SIG-M5 (cell line): ENCODE measurements around the gene CSNK1E.
A peak's percentile ranks its signal among the peaks of the same experiment; 100 is the strongest.
"Not testable (repeated sequence)": the region's sequence is repeated elsewhere in the genome, so short reads cannot be mapped to it uniquely, and the experiment has no call there.

Source experiments
- DNase-seq: peaks from one replicate; lab custom pipeline; 2025; lab: John Stamatoyannopoulos, UW

CSNK1E gene

DNA sequence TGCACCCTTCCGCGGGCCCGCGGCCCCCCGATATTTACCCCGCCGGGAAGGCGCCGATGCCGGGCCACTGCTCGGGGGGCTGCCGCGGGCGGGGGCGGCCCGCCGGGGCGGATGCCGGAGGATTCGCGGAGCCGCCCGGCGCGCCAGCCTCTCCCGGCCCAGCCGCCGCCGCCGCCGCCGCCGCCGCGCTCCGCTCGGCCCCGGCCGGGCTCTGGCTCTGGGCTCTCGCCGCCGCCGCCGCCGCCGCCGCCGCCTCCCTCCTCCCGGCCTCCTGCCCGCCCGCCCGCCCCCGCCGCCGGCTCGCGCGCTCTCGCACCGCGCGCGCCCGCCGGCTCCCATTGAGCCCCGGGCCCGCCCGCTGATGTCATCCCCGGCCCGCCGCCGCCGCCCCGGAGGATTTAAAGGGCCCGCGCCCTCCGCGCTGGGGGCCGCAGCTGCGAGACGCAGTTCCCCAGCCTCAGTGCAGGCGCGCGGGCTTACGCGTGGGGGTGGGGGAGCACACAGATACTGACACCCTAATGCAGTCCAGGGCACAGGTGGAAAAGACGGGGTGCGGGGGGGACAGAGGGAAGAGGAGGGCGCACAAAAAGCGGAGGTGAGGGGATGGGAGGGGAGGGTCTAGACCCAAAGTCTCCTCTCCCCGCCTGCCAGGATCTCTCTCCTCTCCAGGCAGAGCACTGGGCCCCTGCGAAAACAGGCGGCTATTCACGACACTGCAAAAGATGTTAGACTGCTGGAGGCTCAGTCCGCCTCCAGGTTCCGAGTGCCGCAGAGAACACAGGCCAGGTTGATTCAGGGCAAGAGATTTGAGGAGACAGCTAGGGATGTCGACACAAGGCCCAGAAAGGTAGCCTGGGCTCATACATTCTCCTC is at the start of gene CSNK1E:
TSS of gene CSNK1E (minus strand) at position 312 of the 873 bp plus-strand sequence. CDS start 3,276 bp downstream, outside the sequence.
- no peak for DNase-seq

DNA sequence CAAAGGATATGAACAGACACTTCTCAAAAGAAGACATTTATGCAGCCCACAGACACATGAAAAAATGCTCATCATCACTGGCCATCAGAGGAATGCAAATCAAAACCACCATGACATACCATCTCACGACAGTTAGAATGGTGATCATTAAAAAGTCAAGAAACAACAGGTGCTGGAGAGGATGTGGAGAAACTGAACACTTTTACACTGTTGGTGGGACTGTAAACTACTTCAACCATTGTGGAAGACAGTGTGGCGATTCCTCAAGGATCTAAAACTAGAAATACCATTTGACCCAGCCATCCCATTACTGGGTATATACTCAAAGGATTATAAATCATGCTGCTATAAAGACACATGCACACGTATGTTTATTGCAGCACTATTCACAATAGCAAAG is 48.6 kb upstream of the CSNK1E start:
- DNase-seq: not testable (repeated sequence)

DNA sequence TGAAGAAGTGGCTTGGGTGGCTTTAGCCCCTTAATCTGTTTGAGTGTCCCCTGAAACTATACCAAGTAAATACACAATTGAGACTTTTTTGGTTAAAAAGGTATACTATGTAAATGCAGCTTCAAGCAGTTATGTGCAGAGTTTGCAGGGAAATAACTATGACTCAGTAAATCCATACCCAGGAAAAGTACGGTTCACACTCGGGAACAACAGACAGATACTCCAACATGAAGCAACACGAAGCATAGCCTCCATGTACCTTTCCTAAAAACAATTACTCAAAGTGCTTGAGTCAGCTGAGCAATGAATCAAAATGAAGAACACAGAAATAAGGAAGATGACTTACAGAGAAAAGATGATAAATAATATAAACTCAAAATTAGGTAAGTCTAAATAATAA is 47.9 kb upstream of the CSNK1E start:
- DNase-seq: not testable (repeated sequence)

DNA sequence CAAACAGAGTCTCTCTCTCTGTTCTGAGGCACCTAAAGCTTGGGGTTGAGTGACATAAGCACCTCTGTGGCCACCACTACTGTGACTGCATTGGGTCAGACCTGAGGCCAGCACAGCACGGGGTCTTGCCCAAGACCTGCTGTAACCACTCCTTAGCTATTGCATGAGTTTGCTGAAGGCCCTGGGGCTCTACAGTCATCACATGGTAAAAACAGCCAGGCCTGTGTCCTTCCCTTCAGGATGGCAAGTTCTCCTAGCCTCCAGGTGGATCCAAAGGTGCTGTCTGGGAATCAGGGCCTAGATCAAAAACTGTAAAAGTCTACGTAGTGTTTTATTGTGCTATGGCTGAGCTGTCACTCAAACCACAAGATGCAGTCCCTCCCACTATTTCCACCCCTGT is 43.3 kb upstream of the CSNK1E start:
- not testable (repeated sequence) for DNase-seq

DNA sequence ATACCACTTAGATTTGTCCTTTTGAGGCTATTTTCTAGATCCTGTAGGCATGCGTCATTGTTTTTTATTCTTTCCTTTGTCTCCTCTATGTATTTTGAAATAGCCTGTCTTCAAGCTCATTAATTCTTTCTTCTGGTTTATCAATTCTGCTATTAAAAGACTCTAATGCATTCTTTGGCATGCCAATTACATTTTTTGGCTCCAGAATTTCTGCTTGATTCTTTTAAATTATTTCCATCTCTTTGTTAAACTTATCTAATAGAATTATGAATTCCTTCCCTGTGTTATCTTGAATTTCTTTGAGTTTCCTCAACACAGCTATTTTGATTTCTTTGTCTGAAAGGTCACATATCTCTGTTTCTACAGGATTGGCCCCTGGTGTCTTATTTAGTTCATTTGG is 42.6 kb upstream of the CSNK1E start:
- not testable (repeated sequence) for DNase-seq

DNA sequence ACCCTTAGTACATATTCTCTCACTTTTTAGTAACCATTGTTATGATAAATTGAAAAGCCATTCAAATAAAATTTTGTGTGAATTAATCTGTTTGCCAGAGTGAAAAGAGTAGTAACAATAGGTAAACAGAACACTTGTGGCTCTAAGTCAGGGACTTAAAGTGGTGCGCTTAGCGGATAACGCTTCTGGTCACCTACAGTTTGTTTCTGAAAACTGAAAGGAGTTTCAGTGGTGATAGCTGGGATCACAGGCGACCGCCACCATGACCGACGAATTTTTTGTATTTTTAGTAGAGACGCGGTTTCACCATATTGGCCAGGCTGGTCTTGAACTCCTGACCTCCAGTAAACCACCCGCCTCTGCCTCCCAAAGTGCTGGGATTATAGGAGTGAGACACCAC is 40.7 kb upstream of the CSNK1E start:
- not testable (repeated sequence) for DNase-seq

DNA sequence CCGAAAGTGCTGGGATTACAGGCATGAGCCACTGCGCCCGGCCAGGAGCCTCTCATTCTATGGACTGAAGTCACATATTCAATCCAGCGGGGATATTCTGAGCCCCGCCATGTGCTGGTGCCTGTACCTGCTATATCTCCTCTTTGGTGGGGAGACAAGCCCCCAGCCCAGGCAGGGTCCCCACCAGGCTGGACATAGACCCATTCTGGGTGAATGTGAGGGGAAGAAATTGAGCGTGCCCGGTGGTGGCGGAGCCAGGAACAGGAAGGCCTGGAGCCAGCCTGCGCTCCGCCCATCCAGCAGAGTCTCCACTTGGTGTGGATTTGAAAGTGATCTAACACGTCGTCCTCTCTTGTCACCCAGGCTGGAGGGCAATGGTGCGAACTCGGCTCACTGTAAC is 38.0 kb upstream of the CSNK1E start:
- DNase-seq: no peak

DNA sequence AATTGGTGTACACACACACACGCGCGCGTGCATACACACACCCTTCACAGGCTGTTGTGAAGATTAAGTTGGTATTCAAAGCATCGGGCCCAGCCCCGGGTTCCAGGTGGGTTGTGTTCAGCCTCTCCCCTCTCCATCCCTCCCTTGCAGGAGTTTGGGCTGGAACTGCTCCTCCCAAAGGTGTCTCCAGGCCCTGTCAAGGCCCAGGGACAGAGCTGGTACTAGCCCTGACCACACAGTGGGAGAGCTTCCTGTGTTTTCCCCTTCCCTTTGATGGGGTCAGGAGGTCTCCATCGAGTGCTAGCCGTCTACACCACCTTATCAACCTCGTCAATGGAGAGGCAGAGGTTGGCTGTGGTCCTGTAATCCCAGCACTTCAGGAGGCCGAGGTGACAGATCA is 36.5 kb upstream of the CSNK1E start:
- DNase-seq: no peak

DNA sequence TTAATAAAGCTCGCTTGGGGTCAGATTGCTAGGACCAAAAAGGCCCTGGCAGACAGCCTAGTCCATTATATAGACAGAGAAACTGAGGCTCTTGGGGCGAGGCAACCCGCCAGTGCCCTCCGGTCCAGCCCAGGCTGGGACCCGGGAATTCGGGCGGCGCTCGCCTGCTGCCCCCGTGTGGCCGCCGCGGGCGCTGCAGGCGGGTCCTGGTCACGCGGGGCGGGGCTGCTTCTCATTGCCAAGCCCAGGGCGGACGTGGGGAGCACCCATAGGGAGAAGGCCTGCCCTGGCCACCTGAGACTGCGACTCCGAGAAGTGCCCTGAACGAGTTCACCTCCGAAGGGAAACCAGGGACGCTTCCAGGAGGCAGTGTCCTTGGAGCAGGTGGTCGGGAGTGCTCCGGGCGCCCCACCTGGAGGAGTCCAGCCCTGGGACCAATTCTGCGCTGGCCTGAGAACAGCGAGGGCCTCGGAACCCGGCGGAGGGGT is 36.0 kb upstream of the CSNK1E start:
- no peak for DNase-seq

DNA sequence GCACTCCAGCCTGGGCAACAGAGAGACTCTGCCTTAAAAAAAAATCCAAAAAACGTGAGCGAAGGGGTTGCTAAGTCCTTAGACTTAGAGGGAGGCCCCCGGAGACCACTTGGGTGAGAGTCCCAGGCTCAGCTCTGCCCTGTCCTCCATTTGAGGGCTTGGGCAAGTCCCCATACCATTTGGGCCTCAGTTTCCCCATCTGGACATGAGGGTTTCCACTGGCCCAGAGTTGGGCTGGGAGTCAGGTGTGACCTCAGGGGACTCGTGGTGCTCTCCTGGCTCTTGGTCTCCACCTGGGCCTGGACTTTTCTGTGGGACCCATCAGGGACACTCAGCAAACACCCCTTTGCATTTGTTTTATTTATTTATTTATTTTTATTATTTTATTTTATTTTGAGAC is 35.2 kb upstream of the CSNK1E start:
- DNase-seq: no peak

DNA sequence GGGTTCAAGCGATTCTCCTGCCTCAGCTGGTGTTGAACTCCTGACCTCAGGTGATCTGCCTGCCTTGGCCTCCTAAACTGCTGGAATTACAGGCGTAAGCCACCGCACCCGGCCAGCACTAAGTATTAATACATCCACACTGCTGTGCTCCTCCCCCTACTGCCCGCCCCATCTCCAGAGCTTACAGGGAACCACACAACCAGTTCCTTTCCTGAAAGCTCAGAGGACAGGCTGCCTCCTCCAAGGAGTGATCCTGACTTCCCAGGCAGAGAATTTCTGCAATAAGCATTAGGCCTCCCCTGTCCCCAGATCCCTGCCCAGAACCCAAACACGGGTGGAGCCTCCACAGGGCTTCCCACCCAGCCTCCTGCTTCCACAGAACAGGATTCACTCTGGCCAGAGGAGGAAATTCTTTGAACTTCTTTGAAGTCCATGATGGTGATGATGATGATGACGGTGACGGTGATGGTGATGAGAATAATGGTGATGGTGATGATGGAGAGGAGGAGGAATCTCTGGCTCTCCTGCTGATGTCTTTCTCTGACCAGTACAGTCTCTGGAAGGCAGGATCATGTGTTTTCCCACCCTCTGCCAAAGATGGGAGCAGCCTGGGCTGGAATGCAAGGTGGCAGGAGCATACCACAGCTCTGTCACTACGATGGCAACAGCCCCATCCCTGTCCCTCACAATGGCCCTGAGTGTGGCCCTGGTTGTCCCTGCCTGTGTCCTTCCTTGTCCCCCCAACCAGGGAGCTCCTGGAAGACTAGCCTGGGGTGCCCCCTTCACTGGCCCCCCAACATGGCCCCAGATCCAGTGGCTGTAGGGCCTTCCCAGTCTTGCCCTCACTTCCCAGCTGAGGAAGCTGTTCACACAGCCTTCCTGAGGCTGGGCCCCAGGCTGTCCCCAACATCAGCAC is 33.5 kb upstream of the CSNK1E start:
- no peak for DNase-seq

DNA sequence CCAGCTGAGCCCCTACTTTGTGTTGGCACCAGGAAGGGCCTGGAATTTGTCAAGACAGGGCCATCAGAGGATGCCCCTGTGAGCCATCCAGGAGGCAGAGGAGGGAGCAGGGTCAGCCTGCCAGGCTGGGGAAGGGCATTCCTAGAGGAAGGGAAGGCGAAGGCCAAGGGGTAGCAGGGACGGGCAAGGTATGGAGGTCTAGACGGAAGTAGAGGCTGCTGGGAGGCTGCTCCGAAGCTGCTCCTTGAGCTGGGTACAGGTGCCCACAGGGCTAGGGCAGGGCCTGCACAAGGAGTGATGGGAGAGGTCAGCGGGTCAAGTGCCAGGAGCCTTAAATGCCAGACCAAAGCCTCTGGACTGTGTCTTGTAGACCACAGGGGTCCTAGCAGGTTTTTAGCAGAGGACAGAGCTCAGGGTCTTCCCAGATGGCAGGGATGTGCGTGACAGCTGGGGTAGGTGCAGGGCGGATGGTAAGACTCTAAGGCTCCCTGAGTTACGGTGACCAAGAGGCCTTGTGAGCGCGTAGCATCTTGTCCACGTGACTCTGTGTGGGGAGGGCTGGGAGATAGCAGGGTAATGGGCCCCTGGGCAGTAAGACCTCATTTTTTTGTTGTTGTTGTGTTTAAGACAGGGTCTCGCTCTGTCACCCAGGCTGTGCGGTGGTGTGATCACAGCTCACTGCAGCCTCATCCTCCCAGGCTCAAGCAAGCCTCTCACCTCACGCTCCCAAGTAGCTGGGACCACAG is 31.7 kb upstream of the CSNK1E start:
- no peak for DNase-seq

DNA sequence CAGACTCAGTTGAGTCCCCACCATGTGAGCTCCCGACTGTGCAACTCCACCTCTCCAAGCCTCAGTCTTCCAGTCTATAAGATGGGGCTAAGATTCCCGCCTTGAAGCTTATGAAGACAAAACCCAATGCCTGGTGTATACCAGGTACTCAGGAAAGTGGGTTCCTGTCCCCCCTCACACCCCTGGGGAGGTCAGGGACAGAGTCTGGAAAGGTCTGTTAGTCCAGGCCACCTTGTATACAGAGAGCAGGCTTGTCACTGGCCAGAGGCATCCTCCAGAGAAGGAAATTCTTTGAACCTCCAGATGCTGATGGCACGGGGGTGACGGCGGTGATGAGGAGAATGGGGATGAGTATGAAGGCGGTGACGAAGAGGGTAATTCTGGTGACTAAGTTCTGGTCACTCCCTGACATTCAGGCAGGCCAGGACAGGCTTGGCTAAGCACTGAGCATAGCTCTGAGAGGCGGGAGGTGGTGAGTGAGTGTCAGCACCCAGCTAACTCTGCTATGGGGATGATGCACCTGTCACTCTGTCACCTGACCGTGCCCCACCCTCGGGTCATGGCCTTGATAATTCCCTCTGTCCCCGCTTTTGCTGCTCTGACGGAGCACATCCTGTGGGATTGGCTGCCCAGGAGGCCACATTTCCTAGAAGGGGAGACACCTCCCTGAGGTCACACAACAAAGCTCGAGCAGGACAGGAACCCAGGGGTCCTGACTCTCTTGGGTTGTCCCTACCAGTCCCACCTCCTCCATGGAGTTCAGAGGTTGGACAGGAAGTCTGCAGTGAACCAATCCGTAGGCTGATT is 30.9 kb upstream of the CSNK1E start:
- no peak for DNase-seq

DNA sequence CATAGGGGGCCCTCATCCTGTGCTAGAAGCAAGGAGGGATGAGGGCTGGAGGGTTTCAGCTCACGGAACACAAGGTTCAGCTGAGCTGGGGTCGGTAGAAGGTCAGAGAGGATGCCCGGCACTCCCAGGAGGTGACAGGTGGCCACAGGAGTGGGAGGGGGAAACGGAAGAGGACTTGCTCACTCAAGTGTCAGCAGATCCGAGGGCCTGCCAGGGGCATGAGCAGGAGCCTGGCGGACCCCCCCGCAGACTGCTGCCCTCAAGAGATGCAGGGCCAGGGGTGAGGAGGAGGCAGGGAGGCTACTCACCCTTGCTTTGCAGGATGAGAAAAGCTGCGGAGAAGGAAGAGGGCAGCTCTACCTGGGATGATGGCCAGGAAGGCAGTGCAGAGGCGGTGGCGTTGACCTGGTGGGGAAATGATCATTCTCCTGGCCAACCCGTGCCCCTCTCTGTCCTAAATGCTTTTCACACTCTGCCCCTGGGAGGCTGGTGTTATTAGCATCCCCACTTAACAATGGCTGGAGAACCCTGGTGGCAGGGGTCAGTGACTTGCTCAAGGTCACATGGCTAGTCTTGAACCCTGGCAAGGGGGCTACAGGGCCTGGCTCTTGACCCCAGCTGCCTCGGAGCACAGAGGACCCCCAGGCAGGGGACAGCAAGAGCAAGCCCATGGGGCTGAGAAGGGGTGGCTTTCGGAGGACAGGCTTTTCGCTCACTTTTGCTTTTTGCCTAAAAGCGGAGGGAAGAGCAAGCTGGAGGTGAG is 30.1 kb upstream of the CSNK1E start:
- no peak for DNase-seq

DNA sequence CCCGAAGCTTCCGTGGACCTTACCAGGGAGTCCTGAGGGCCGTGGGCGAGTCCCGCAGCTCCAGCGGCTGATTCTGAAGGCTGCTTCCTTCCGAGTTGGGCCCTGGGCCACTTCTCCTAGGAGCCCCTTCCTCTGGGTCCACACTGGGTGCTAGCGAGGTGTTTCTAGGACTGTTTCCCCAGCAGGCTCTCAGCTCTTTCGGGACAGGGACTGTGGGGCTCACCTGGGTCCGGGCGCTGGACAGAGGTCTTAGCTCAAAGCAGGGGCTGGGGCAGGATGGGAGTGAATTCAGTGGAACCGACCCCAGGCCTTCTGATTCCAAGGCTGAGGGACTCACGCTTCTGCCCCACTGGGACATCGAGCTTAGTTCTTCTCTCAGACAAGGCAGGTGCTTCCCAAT is 29.3 kb upstream of the CSNK1E start:
- no peak for DNase-seq

DNA sequence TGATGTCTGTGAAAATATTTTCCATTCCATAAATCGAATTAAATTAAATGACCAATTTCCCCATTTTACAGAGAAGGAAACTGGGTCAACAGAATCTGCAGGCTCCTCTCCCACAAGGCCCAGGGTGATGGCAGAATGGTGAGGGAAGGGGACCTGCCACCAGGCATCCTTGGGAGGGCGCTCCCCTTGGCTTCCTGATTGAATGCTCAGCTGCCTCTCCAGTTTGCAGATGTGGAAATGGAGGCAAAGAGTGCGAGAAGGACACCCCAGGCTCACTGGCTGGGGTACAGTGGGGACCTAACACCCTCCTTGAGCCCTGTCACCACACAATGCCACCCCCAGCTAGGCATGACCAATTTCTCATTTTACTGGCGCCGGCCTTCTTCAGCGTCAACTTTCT is 28.5 kb upstream of the CSNK1E start:
- no peak for DNase-seq

DNA sequence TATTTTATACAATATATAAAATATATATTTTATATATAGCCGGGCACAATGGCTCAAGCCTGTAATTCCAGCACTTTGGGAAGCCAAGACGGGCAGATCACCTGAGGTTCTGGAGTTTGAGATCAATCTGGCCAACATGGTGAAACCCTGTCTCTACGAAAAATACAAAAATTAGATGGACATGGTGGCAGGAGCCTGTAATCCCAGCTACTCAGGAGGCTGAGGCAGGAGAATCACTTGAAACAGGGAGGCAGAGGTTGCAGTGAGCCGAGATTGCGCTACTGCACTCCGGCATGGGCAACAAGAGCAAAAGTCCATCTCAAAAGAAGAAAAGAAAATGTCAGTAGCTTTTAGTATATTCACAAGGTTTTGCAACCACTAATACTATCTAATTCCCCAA is 22.7 kb upstream of the CSNK1E start:
- not testable (repeated sequence) for DNase-seq

DNA sequence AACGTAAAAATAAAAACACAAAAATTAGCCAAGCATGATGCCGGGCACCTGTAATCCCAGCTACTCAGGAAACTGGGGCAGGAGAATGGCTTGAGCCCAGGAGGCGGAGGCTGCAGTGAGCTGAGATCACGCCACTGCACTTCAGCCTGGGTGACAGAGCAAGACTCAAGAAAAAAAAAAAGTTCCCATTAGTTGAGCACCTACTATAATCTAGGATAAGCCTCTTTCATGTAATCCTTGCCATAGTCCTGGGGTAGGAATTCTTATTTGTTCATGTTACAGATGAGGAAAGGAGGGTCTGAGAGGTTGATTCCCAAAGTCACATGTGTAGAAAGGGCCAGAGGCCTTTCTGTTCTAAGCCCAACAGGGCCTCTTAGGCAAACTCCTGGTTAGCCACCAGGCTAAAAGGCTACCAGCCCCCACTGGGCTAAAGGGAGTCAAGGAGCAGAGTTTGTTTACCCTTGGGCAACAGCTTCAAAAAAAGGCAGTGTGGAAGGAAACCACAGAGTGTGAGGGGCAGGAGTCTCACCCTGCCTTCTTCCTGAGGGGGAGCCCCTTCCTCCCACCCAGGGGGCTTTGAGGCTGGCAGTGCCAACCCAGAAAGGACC is 21.6 kb upstream of the CSNK1E start:
- DNase-seq: peak; percentile 19

DNA sequence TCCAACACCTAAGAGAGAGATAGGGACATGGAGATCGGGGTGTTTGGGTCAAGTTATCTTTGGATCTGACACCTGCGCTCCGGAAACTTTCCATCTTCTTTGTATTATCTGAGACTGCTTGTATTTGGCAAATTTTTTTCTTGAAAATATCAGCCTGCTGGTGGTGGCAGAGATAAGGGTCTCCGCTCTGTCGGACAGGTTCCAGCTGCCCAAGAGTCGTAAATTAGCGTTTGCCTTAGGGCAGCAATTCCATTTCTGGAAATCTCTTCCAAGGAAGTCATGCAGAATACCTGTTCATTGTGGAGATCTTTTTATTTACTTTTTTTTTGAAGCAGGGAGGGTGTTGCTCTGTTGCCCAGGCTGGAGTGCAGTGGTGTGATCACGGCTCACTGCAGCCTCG is 19.5 kb upstream of the CSNK1E start:
- no peak for DNase-seq

DNA sequence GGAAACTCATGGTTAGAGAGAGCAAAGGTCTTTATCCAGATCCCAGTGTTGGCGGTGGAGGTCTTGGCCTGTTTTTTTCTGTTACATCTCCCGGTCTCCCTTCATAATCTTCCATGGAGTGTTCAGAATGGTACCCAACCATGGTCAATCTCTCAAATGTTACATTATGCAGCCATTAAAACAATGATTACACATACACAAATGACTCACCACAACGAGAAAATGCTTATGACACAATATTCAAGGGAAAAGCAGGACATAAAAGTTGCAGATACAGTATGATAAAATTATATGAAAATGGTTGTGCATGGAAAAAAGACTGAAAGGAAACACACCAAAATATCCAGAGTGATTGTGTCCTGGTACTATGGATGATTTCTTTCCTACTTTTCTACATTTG is 17.8 kb upstream of the CSNK1E start:
- DNase-seq: no peak
